ENCODE data around the gene HOXA2. TPM values are rescaled to one million over a fixed set of nuclear protein-coding genes. Genes with fewer than 3 reads are reported as not detected.

HOXA2 gene
- total RNA-seq, 4 donors from 2014 or later: 0.39 to 2.5 (median 1.8) TPM

- TF ChIP-seq POLR2A (IDR thresholded peaks at IDR 0.05) (no peak), CTCF (IDR thresholded peaks at IDR 0.05) (no peak)
- H3K4me3 ChIP-seq (ENCODE audit: low read depth, poor library complexity, severe bottlenecking): no peak overlapping the region
- WGBS, 2 donors: 84 to 97% methylated on average over 1 of the region's 1 CpG
- intact Hi-C loops (cut with DNase I; ENCODE audit: low total_unique reads): no loop called here
- no peak for DNase-seq (ENCODE audit: low spot score in 2 of 2)
These were observed 36.0 kb upstream of the HOXA2 start for GRCh38 chr7:27138472-27138871.

GRCh38 chr7:27137640-27138315, 35.3 kb upstream of the HOXA2 start:
- DNase-seq (ENCODE audit: low spot score in 2 of 2): no peak
- WGBS, 2 donors: 80 to 83% methylated on average over 2 of the region's 2 CpGs
- no peak overlapping the region for H3K4me3 ChIP-seq (ENCODE audit: low read depth, poor library complexity, severe bottlenecking)
- TF ChIP-seq CTCF (IDR thresholded peaks at IDR 0.05): no peak
- TF ChIP-seq POLR2A (IDR thresholded peaks at IDR 0.05): no peak
- intact Hi-C loops (cut with DNase I; ENCODE audit: low total_unique reads): no loop called here

GRCh38 chr7:27134392-27134791, 31.9 kb upstream of the HOXA2 start:
- TF ChIP-seq POLR2A (IDR thresholded peaks at IDR 0.05) (no peak), CTCF (IDR thresholded peaks at IDR 0.05) (no peak)
- no peak overlapping the region for H3K4me3 ChIP-seq (ENCODE audit: low read depth, poor library complexity, severe bottlenecking)
- WGBS, 2 donors: 18 to 24% methylated on average over 2 of the region's 2 CpGs
- intact Hi-C loops (cut with DNase I; ENCODE audit: low total_unique reads): no loop called here
- peak in 1 of 2 donors; percentile 68 for DNase-seq (ENCODE audit: low spot score in 2 of 2)

GRCh38 chr7:27133409-27134231, 31.1 kb upstream of the HOXA2 start:
- WGBS, 2 donors: 75 to 81% methylated on average over 18 of the region's 18 CpGs
- H3K4me3 ChIP-seq (ENCODE audit: low read depth, poor library complexity, severe bottlenecking): no peak overlapping the region
- intact Hi-C loops (cut with DNase I; ENCODE audit: low total_unique reads): no loop called here
- TF ChIP-seq CTCF (IDR thresholded peaks at IDR 0.05) (no peak), POLR2A (IDR thresholded peaks at IDR 0.05) (no peak)
- peak in 1 of 2 donors; percentile 70 for DNase-seq (ENCODE audit: low spot score in 2 of 2)

GRCh38 chr7:27132978-27133377, 30.5 kb upstream of the HOXA2 start:
- DNase-seq (ENCODE audit: low spot score in 2 of 2): no peak
- H3K4me3 ChIP-seq (ENCODE audit: low read depth, poor library complexity, severe bottlenecking): no peak overlapping the region
- WGBS, 2 donors: 72 to 74% methylated on average over 6 of the region's 6 CpGs
- TF ChIP-seq CTCF (IDR thresholded peaks at IDR 0.05) (no peak), POLR2A (IDR thresholded peaks at IDR 0.05) (no peak)
- intact Hi-C loops (cut with DNase I; ENCODE audit: low total_unique reads): no loop called here
